Ureter (tissue), 1 donor: Measurements from ENCODE around the gene MBNL2. TPM values are rescaled to one million over a fixed set of nuclear protein-coding genes. Genes with fewer than 3 reads are reported as not detected.

Experiments used
- DNase-seq: peaks from one replicate; pipeline ENCODE4 v3.0.0-alpha.2; 2020; ENCODE audit warnings: low spot score
- total RNA-seq: library from RNA; stranded (reverse); gene quantifications from one replicate; pipeline ENCODE4 v1.2.4, GENCODE V29; 2023
- donor health status: DM: yes; HTN: yes; CAD: no.

MBNL2 gene
- total RNA-seq, 1 donor from 2014 or later: 89.0 TPM

DNA sequence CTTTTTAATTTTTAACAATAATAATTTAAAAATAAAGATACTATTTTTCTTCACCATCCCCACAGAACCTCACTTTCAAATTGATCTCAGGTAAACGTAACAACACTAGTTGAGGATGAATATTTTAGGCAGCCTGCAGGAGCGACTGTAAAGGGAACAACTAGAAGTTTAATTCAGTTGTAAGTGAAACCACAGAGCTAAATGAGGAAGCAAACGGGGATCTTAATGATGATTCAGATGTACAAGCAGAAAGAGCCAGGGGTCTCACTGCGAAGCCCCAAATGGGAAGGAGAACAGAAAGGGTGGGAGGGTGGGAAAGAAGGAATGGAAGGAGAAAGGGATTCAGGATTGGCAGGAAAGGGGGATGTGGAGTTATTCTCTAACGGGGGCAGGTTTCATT, 157.3 kb downstream of the MBNL2 start:
- no peak for DNase-seq

GRCh38 chr13:97380696-97381095, 158.6 kb downstream of the MBNL2 start:
- no peak for DNase-seq

- no peak for DNase-seq
Observed at GRCh38 chr13:97381189-97381588, 159.1 kb downstream of the MBNL2 start.

GRCh38 chr13:97382276-97382675, 160.1 kb downstream of the MBNL2 start:
- DNase-seq: no peak

DNA sequence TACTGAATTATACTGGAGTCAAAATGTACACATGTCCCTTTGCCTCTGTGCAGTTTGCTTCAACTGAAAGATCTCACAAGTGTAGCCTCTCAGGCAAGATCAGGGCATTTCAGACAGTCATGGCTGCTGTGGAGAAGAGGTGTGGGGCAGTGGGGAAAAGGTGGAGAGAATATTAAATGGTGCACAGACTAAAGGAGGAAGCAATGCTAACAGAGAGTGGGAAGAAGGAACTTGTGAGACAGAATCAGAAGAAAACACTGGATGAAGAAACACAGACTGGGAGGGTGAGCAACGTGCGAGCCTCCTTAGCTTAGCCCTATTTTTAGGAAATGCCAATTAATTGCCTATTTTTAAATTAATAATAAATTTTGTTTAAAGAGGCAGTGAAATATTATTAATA, 162.2 kb downstream of the MBNL2 start:
- no peak for DNase-seq

DNA sequence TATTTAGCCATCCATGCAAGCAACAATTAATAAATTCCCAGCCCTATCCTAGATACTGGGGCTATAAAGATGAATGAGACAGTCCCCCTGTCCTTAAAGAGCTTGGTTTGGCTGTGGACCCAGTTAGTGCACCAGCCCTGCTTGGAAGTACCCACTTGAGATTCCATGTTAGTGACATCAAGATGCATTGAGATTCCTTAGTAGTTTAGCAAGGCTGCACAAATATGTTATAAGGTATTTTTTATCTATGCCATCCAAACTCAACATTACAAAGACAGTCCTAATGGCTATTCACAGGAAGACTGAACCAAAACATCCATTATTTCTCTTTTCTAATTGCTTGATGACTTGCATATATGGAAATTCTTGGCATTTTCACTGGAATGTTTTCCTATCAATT, 163.0 kb downstream of the MBNL2 start:
- no peak for DNase-seq

DNA sequence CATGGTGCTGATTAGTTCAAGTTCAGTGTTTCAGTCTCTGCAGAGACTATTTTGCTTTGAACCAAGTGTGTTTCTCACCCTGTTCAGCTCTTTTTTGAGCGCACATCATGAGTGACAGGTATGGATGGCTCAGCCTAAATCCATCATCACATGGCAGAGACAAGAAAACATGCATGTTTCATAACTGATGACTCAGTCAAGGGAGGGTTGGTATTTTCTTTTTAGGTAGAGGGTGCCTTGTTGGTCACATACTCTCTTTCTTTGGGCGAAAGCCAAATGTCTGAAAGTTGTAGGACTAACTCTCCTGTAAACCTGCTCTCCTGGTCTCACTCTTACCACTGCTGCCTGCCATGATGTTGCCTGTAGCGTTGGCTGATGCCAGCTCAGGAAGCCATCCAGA, 163.7 kb downstream of the MBNL2 start:
- no peak for DNase-seq

- DNase-seq: no peak
Observed at GRCh38 chr13:97386801-97387484, 164.8 kb downstream of the MBNL2 start.

GRCh38 chr13:97387485-97387839, 165.3 kb downstream of the MBNL2 start:
- no peak for DNase-seq

DNA sequence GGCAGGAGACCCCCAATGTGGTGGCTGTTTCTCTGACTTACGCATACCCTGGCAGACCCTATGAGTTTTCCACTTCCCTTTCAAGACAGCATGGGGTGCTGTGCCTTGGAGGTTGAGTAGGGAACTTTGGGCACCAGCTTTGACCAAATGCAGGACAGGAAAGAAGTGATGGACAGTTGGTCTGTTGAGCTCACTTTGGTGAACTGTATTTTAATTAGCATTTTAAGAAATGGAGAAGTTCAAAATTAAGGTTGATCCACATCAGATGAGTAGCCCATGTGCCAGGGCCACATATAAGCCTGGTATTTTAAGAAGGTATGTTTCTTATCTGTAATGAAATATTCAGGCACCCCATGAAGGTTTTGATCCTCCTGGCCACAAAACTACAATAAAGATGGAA, 165.8 kb downstream of the MBNL2 start:
- DNase-seq: no peak

DNA sequence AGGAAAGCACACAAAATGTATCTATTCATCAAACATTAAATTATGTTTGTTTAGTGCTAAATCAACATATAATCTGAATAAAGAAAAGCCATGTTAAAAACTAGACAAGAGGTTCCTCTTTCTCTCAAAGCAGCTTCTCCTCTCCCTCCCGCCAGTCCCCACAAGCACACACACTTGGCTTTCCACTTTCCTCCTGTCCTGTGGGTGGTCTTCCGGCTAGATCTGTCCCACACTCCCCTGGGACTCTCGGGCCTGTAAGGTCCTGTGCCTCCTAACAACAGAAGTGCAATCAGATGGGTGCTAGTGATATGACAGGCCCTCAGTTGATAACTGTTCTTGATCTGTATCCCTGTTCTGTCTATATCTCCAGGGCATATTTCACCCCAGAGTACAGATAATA, 166.2 kb downstream of the MBNL2 start:
- no peak for DNase-seq

- no peak for DNase-seq
Observed at GRCh38 chr13:97390941-97391600, 168.9 kb downstream of the MBNL2 start.

- DNase-seq: no peak
Observed at GRCh38 chr13:97392020-97392419, 169.9 kb downstream of the MBNL2 start.

- no peak for DNase-seq
Observed at GRCh38 chr13:97394542-97394941, 172.4 kb downstream of the MBNL2 start.

- no peak for DNase-seq
Observed at GRCh38 chr13:97395447-97396136, 173.5 kb downstream of the MBNL2 start.

GRCh38 chr13:97397267-97397666, 175.1 kb downstream of the MBNL2 start:
- DNase-seq: no peak

GRCh38 chr13:97401421-97401820, 179.3 kb downstream of the MBNL2 start:
- no peak for DNase-seq

- DNase-seq: no peak
Observed at GRCh38 chr13:97403893-97404750, 182.0 kb downstream of the MBNL2 start.

GRCh38 chr13:97407540-97407939, 185.4 kb downstream of the MBNL2 start:
- DNase-seq: no peak

DNA sequence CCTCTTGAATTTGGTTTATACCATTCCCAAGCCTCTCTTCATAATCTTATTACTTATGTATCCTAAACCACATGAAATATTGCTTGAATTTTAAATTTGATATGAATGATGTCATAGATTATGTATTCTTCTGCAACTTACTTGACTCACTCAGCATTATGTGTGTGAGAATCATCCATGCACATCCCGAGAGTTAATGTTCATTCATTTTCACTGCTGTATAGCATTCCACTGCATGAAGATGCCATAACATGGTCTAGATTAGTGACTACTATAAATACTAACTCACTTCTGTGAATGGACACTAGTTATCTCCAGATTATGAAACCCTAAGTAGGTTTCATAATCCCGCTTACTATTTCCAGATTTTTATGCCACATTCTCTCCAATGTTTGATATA, 186.8 kb downstream of the MBNL2 start:
- no peak for DNase-seq

DNA sequence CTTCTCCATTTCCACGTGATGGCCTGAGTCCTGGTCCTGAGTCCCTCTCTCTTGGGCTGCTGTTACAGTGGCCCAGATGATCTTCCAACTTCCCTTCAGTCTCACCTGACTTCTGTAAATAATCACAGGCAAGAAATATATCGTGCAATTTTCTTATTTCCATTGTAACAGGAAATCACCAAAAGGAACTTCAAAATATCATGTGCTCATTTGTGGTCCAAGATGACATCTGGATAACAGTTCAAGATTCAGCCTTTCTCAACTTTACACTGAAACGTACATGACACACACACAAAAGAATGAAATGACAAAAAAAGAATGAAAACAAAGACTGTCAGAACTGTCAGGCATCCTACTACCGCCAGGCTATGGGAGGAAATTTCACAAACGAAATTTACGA, 189.9 kb downstream of the MBNL2 start:
- no peak for DNase-seq

DNA sequence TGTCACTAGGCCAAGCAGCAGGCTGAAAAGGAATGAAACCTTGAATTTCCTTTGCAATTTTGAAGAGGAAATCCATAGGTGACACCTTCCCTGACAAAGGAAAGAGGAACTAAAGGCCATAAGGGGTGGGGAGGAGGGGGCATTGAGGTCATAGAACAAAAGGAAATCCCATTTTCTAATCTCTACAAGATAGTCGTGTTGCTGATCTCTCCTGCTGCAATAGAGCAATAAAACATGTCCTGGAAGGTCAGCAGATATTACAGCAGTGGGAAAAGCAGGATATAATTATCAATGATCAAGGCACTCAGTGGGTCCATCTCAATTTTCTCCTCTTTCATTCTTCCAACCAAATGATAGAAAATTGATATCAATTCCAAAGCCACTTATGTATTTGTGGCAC, 191.6 kb downstream of the MBNL2 start:
- no peak for DNase-seq
